ENCODE measurements around the gene LTC4S.

GRCh38 chr5:179836225-179837019, 42.6 kb downstream of the LTC4S start:
- no peak for TF ChIP-seq CTCF (IDR thresholded peaks at IDR 0.05)
- no peak for TF ChIP-seq POLR2A (IDR thresholded peaks at IDR 0.05)
- no peak for TF ChIP-seq EP300 (IDR thresholded peaks at IDR 0.05; ENCODE audit: low read depth)
- peak in 2 of 3 donors; percentile 11 to 63 for TF ChIP-seq POLR2AphosphoS5 (IDR thresholded peaks at IDR 0.05)
